Measurements from ENCODE around the gene SGCD. TPM values are rescaled to one million over a fixed set of nuclear protein-coding genes. Genes with fewer than 3 reads are reported as not detected.

SGCD gene
- total and polyA plus RNA-seq, 12 donors, result 1.0 to 30.4 (median 9.4) TPM

DNA sequence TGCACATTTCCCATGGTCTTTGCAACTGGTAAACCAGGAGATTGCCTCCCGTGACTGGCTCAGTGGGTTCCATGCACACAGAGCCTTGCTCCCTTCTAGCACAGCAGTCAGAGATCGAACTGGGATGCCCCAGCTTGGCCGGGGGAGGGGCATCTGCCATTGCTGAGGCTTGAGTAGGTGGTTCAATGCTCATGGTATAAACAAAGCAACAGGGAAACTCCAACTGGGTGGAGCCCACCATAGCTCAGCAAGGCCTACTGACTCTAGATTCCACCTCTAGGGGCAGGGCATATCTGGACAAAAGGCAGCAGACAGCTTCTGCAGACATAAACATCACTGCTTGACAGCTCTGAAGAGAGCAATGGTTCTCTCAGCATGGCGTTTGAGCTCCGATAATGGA lies 456.1 kb downstream of the SGCD start:
- no peaks in the 10 kb centered on the region for H3K9me3 ChIP-seq (replicated peaks in 1 of 3)
- H3K4me3 ChIP-seq, result no peak overlapping the region
- 89 to 100% (median 95%) methylated on average over 2 to 5 of the region's 5 CpGs; no CpG with 5 or more reads in 1 of the 4 donors for WGBS, 4 donors
- intact Hi-C loops (cut with DNase I), result no loop called here
- H3K27me3 ChIP-seq, result no peaks in the 10 kb centered on the region
- H3K36me3 ChIP-seq (replicated peaks in 1 of 2), result no peaks in the 10 kb centered on the region
- no peaks in the 10 kb centered on the region for H3K4me1 ChIP-seq (replicated peaks in 1 of 2)
- no peak for DNase-seq
- TF ChIP-seq, protein P1, sequence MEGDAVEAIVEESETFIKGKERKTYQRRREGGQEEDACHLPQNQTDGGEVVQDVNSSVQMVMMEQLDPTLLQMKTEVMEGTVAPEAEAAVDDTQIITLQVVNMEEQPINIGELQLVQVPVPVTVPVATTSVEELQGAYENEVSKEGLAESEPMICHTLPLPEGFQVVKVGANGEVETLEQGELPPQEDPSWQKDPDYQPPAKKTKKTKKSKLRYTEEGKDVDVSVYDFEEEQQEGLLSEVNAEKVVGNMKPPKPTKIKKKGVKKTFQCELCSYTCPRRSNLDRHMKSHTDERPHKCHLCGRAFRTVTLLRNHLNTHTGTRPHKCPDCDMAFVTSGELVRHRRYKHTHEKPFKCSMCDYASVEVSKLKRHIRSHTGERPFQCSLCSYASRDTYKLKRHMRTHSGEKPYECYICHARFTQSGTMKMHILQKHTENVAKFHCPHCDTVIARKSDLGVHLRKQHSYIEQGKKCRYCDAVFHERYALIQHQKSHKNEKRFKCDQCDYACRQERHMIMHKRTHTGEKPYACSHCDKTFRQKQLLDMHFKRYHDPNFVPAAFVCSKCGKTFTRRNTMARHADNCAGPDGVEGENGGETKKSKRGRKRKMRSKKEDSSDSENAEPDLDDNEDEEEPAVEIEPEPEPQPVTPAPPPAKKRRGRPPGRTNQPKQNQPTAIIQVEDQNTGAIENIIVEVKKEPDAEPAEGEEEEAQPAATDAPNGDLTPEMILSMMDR (IDR thresholded peaks at IDR 0.05), result no peak
- H3K27ac ChIP-seq, result no peak overlapping the region

GRCh38 chr5:156794687-156795086 lies 467.7 kb downstream of the SGCD start:
- no peaks in the 10 kb centered on the region for H3K27me3 ChIP-seq
- H3K4me3 ChIP-seq, result no peak overlapping the region
- no peak overlapping the region for H3K27ac ChIP-seq
- TF ChIP-seq POLR2A (IDR thresholded peaks at IDR 0.05), result no peak
- TF ChIP-seq, protein P1 (IDR thresholded peaks at IDR 0.05), result no peak
- 29 to 40% (median 38%) methylated on average over 2 of the region's 2 CpGs for WGBS, 4 donors
- DNase-seq, result no peak
- H3K36me3 ChIP-seq (replicated peaks in 1 of 2), result no peaks in the 10 kb centered on the region
- H3K9me3 ChIP-seq (replicated peaks in 1 of 3), result no peaks in the 10 kb centered on the region
- intact Hi-C loops (cut with DNase I), result no loop called here
- H3K4me1 ChIP-seq (replicated peaks in 1 of 2), result no peaks in the 10 kb centered on the region

DNA sequence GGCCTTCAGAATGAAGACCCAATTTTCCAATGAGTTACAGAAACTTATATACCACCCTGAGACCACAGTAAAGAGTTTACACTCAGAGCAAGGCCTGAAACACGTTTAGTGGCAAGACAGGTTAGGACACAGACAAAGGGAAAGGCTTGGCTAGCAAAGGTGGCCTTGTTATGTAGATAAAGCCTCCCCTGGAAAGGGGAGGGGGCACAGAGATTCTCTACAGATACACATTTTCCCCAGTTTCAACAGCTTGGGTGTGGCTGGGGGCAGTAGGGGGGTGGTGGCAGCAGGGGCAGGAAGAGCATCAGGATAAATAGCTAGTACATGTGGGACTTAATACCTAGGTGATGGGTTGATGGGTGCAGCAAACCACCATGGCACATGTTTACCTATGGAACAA lies 471.2 kb downstream of the SGCD start:
- H3K9me3 ChIP-seq (replicated peaks in 1 of 3), result no peaks in the 10 kb centered on the region
- H3K27me3 ChIP-seq, result no peaks in the 10 kb centered on the region
- TF ChIP-seq POLR2A (IDR thresholded peaks at IDR 0.05), result no peak
- TF ChIP-seq, protein P1 (IDR thresholded peaks at IDR 0.05), result no peak
- intact Hi-C loops (cut with DNase I), result no loop called here
- WGBS, 4 donors, result 50 to 71% (median 65%) methylated on average over 1 of the region's 1 CpG
- no peaks in the 10 kb centered on the region for H3K36me3 ChIP-seq (replicated peaks in 1 of 2)
- no peaks in the 10 kb centered on the region for H3K4me1 ChIP-seq (replicated peaks in 1 of 2)
- DNase-seq, result no peak
- H3K4me3 ChIP-seq, result no peak overlapping the region
- H3K27ac ChIP-seq, result no peak overlapping the region

- H3K9me3 ChIP-seq (replicated peaks in 1 of 3), result no peaks in the 10 kb centered on the region
- H3K4me3 ChIP-seq, result no peak overlapping the region
- H3K27me3 ChIP-seq, result no peaks in the 10 kb centered on the region
- H3K27ac ChIP-seq, result no peak overlapping the region
- TF ChIP-seq, protein P1 (IDR thresholded peaks at IDR 0.05), result no peak
- WGBS, 4 donors, result 68 to 82% (median 75%) methylated on average over 1 of the region's 1 CpG
- H3K36me3 ChIP-seq (replicated peaks in 1 of 2), result no peaks in the 10 kb centered on the region
- no peaks in the 10 kb centered on the region for H3K4me1 ChIP-seq (replicated peaks in 1 of 2)
- DNase-seq, result no peak
- intact Hi-C loops (cut with DNase I), result no loop called here
Observed at GRCh38 chr5:156799171-156799570, 472.2 kb downstream of the SGCD start.
